Camera-type eye (tissue), 1 donor: ENCODE data around the gene PPP3CA. TPM values are rescaled to one million over a fixed set of nuclear protein-coding genes. Genes with fewer than 3 reads are reported as not detected.

Experiments
- total RNA-seq: library from RNA; depleted of rRNA; stranded (reverse); fragments of >200 nt; gene quantifications from one replicate; pipeline ENCODE4 v1.2.3, GENCODE V29; 2014

Gene PPP3CA
- 70.4 TPM for total RNA-seq

DNA sequence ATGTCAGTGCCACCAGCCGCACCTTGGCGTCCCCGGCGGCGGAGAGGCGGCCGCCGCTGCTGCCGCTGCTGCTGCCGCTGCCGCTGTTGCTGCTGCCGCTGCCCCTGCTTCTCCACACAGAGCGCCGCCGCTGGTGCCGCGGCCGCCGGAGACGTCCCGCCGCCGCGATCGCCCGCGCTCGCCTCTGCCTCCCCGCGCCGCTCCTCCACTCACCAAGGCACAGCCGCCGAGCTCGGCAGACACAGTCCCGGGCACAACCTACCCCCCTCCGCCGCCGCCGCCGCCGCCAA is at the start of gene PPP3CA:
PPP3CA (minus strand) TSS at position 260 of the 290 bp plus-strand sequence.

